GM12878 (cell line): ENCODE results near the gene RAET1G. TPM values are rescaled to one million over a fixed set of nuclear protein-coding genes. Genes with fewer than 3 reads are reported as not detected.

Source experiments
- ATAC-seq: fragments of 200-7000 bp; cut with Tn5 transposase; 3 replicates; pipeline ENCODE4 v1.9.1; 2020; ENCODE audit warnings: mild to moderate bottlenecking, moderate library complexity
- BruUV-seq: library from RNA; stranded (reverse); fragments of 400-500 nt; replicated peaks from 2 replicates; lab custom pipeline; 2021; lab: Mats Ljungman, UMichigan
- CTCF ChIA-PET: fragments of 300-600 bp; sonication (Branson Sonifier 250); formaldehyde crosslinking; extraction: SDS; loops from one replicate; lab custom pipeline; 2021; ENCODE audit warnings: inconsistent platforms; lab: Yijun Ruan, JAX
- POLR2A ChIA-PET: fragments of 350-600 bp; formaldehyde crosslinking; extraction: SDS; loops from one replicate; lab custom pipeline; 2021; ENCODE audit warnings: inconsistent platforms; lab: Charles Lee
- RAD21 ChIA-PET: fragments of 300-600 bp; sonication (Branson Sonifier 250); formaldehyde crosslinking; loops from one replicate; lab custom pipeline; 2023; ENCODE audit warnings: antibody characterized with exemption; ENCODE audit not compliant: unreplicated experiment; lab: Charles Lee
- SMC1A ChIA-PET: fragments of 300-600 bp; sonication (Branson Sonifier 250); formaldehyde crosslinking; loops from one replicate; lab custom pipeline; 2023; ENCODE audit not compliant: unreplicated experiment, uncharacterized antibody; lab: Charles Lee
- DNase-seq: peaks from one replicate; pipeline ENCODE4 v3.0.0-alpha.2; 2011; ENCODE audit warnings: low read depth, low spot score
- FAIRE-seq: peaks from 3 replicates; lab custom pipeline; 2011; peaks lifted over from hg19 to GRCh38; lab: Jason Lieb, UNC
- H2AFZ ChIP-seq: 2 replicates; pipeline ENCODE4 v1.6.0; 2011; ENCODE audit warnings: low read depth, low read length, control low read depth; ENCODE audit not compliant: control insufficient read depth
- H3K27ac ChIP-seq: 2 replicates; pipeline ENCODE4 v1.5.1; 2011; ENCODE audit warnings: control low read depth; ENCODE audit not compliant: control insufficient read depth, insufficient read depth
- H3K27me3 ChIP-seq, 2 experiments: replicated peaks in 1 of 2; 2 replicates each; pipeline versions ENCODE4 v1.6.0 to v1.6.1; 2011; ENCODE audit warnings: low read length in 1 of 2; ENCODE audit not compliant: control insufficient read depth in 2 of 2, insufficient read depth in 2 of 2
- H3K36me3 ChIP-seq, 2 experiments: 2 replicates each; pipeline ENCODE4 v1.5.1; 2011; ENCODE audit warnings: low read length in 1 of 2; ENCODE audit not compliant: control insufficient read depth in 2 of 2, insufficient read depth in 2 of 2
- H3K4me1 ChIP-seq: 2 replicates; pipeline ENCODE4 v1.6.1; 2011; ENCODE audit warnings: mild to moderate bottlenecking, low read length, moderate library complexity, mixed read lengths; ENCODE audit not compliant: control insufficient read depth, insufficient read depth
- H3K4me2 ChIP-seq: 2 replicates; pipeline ENCODE4 v1.6.0; 2011; ENCODE audit warnings: control low read depth; ENCODE audit not compliant: control insufficient read depth, insufficient read depth
- H3K4me3 ChIP-seq: fragments of 200-600 bp; sonication (generic); 2 replicates; pipeline ENCODE4 v1.5.1; 2016
- H3K79me2 ChIP-seq: 2 replicates; pipeline ENCODE4 v1.6.0; 2011; ENCODE audit warnings: low read length; ENCODE audit not compliant: control insufficient read depth, insufficient read depth
- H3K9ac ChIP-seq: 2 replicates; pipeline ENCODE4 v1.8.0; 2011; ENCODE audit warnings: low read length, control low read depth, mixed read lengths; ENCODE audit not compliant: control insufficient read depth, insufficient read depth
- H3K9me3 ChIP-seq: replicated peaks from 3 replicates; pipeline ENCODE4 v1.5.1; 2011; ENCODE audit warnings: mild to moderate bottlenecking, low read length; ENCODE audit not compliant: control insufficient read depth, insufficient read depth
- H4K20me1 ChIP-seq: 2 replicates; pipeline ENCODE4 v1.6.0; 2011; ENCODE audit not compliant: control insufficient read depth, insufficient read depth
- CEBPB ChIP-seq, 2 experiments: fragments of 150-350 bp in 1 of 2; IDR thresholded peaks; 2 replicates each; pipeline ENCODE4 v1.6.1; 2012 to 2014; ENCODE audit warnings: low read depth in 2 of 2, low read length in 2 of 2, borderline replicate concordance in 1 of 2, inconsistent platforms in 1 of 2
- HCFC1 ChIP-seq: fragments of 150-350 bp; IDR thresholded peaks from 2 replicates; pipeline ENCODE4 v1.6.1; 2014; ENCODE audit warnings: low read length
- HDAC2 ChIP-seq: fragments of 200-600 bp; sonication (generic); IDR thresholded peaks from 2 replicates; pipeline ENCODE4 v1.6.1; 2017
- PBX3 ChIP-seq: IDR thresholded peaks from 2 replicates; pipeline ENCODE4 v1.6.1; 2011; ENCODE audit warnings: mild to moderate bottlenecking, low read depth, low read length, moderate library complexity; ENCODE audit not compliant: insufficient replicate concordance
- RAD21 ChIP-seq: IDR thresholded peaks from 2 replicates; pipeline ENCODE4 v1.6.1; 2011; ENCODE audit warnings: mild to moderate bottlenecking, low read depth, low read length, moderate library complexity; ENCODE audit not compliant: insufficient read depth
- REST ChIP-seq: IDR thresholded peaks from 2 replicates; pipeline ENCODE4 v1.6.1; 2012; ENCODE audit warnings: mild to moderate bottlenecking, low read depth, low read length
- RFX5 ChIP-seq: IDR thresholded peaks from 2 replicates; pipeline ENCODE4 v1.6.1; 2011; ENCODE audit warnings: low read depth, low read length, improper control_type of control experiment
- SREBF2 ChIP-seq: IDR thresholded peaks from 2 replicates; pipeline ENCODE4 v1.6.1; 2012; ENCODE audit warnings: mild to moderate bottlenecking, low read length
- ZNF24 ChIP-seq: fragments of 450-650 bp; IDR thresholded peaks from 2 replicates; pipeline ENCODE4 v1.6.1; 2017; ENCODE audit warnings: antibody characterized with exemption, mild to moderate bottlenecking
- ZNF592 ChIP-seq: fragments of 450-650 bp; IDR thresholded peaks from 2 replicates; pipeline ENCODE4 v1.6.1; 2017; ENCODE audit warnings: mild to moderate bottlenecking, moderate library complexity
- ZNF622 ChIP-seq: fragments of 450-650 bp; IDR thresholded peaks from 2 replicates; pipeline ENCODE4 v1.6.1; 2017; ENCODE audit warnings: mild to moderate bottlenecking, inconsistent platforms
- WGBS: methylation state at CpG from one replicate; pipeline ENCODE4 v1.1.6; 2016; ENCODE audit warnings: low lambda C conversion rate; ENCODE audit not compliant: insufficient replicate concordance, insufficient coverage; ENCODE audit errors: missing lambda C conversion rate; 5-methylcytosine and 5-hydroxymethylcytosine counted together
- in situ Hi-C: fragments of 300-500 bp; cut with MboI; formaldehyde crosslinking; loops from 9 replicates; pipeline ENCODE4 v1.14.3; 2018; ENCODE audit warnings: mixed read lengths
- intact Hi-C: fragments of 100-400 bp; cut with micrococcal nuclease; formaldehyde crosslinking; loops from one replicate; pipeline ENCODE4 v1.14.2; 2022; ENCODE audit not compliant: unreplicated experiment
- polyA plus RNA-seq, 11 experiments: library from polyadenylated mRNA; depleted of rRNA in 4 of 11; unstranded in 6 of 11; stranded (reverse) in 5 of 11; fragments of >200 nt; fragmentation: Nextera tagmentation in 4 of 11; fragmentation: Illumina TruSeq in 1 of 11; extraction: Ambion mirVana in 4 of 11; extraction: Trizol in 1 of 11; gene quantifications; 1 replicate in 1 of 11; 2 replicates in 10 of 11; pipeline versions ENCODE4 v1.2.1 to v1.2.3, GENCODE V29; 2011 to 2016; ENCODE audit warnings: inconsistent platforms in 2 of 11, missing spikeins in 2 of 11, low read depth in 1 of 11
- total RNA-seq, 4 experiments: library from RNA; depleted of rRNA in 3 of 4; stranded (reverse); fragments of >200 nt in 3 of 4; fragmentation: Illumina TruSeq in 1 of 4; extraction: Trizol in 1 of 4; gene quantifications; 2 replicates each; pipeline versions ENCODE4 v1.2.1 to v1.2.3, GENCODE V29; 2013 to 2021

The RAET1G gene
- total and polyA plus RNA-seq, 10 of the 15 experiments (the other 5 are each of a cell fraction or from before 2014, with no cell fraction given), result not detected

GRCh38 chr6:149906405-149906804 is 16.5 kb downstream of the RAET1G start:
- SMC1A ChIA-PET, result no interaction called here
- WGBS, result 81% methylated on average over 4 of the region's 4 CpGs

More at GRCh38 chr6:149906405-149906804, 16.5 kb downstream of the RAET1G start:
- BruUV-seq, result no TSS peak
- H4K20me1 ChIP-seq, result no peaks in the 10 kb centered on the region
- intact Hi-C loops (no loop called here), in situ Hi-C loops (no loop called here)
- ChIA-PET POLR2A (no interaction called here), RAD21 (no interaction called here), CTCF (interaction anchor here (1.0 kb wide), 1 partner anchor 70 kb away, joined by 3 read pairs; no protein-coding TSS in a partner anchor)
- H2AFZ ChIP-seq, result no peak overlapping the region
- no peaks in the 10 kb centered on the region for H3K79me2 ChIP-seq
- DNase-seq, result no peak
- no peak overlapping the region for H3K9ac ChIP-seq
- H3K4me3 ChIP-seq, result no peak overlapping the region
- FAIRE-seq, result no peak
- no peak overlapping the region for H3K4me2 ChIP-seq
- ATAC-seq, result no peak
- peaks cover 2 to 6% of the 10 kb centered on the region in 2 experiments; a peak in 2 of 4 replicates for H3K27me3 ChIP-seq
- no peak overlapping the region for H3K27ac ChIP-seq
- H3K36me3 ChIP-seq, result no peaks in the 10 kb centered on the region
- H3K9me3 ChIP-seq, result peaks cover 3% of the 10 kb centered on the region; the same call in 1 of the 3 replicates
- TF ChIP-seq CEBPB (IDR thresholded peaks at IDR 0.05; ENCODE audit: borderline replicate concordance in 1 of 2, low read depth in 2 of 2, low read length in 2 of 2) (no peak), SREBF2 (no peak), ZNF622 (no peak), ZNF592 (no peak), PBX3 (no peak), RAD21 (no peak), HCFC1 (no peak), RFX5 (no peak), REST (no peak), ZNF24 (no peak), HDAC2 (no peak)
- no peaks in the 10 kb centered on the region for H3K4me1 ChIP-seq
